ENCODE measurements around the gene ADAMTS17.

Gene ADAMTS17

GRCh38 chr15:99963096-99963825 lies 378.5 kb downstream of the ADAMTS17 start:
- no peak for TF ChIP-seq CTCF (IDR thresholded peaks at IDR 0.05; ENCODE audit: low read length, missing control alignments)
- H3K4me3 ChIP-seq (replicated peaks; ENCODE audit: low read depth, low read length): no peak overlapping the region
- DNase-seq (ENCODE audit: low read depth): peak; percentile 58

GRCh38 chr15:99962006-99962561 lies 379.7 kb downstream of the ADAMTS17 start:
- TF ChIP-seq CTCF (IDR thresholded peaks at IDR 0.05; ENCODE audit: low read length, missing control alignments): no peak
- H3K4me3 ChIP-seq (replicated peaks; ENCODE audit: low read depth, low read length): no peak overlapping the region
- no peak for DNase-seq (ENCODE audit: low read depth)

- H3K4me3 ChIP-seq (replicated peaks; ENCODE audit: low read depth, low read length): no peak overlapping the region
- peak; percentile 26 for TF ChIP-seq CTCF (IDR thresholded peaks at IDR 0.05; ENCODE audit: low read length, missing control alignments)
- peak; percentile 55 for DNase-seq (ENCODE audit: low read depth)
These were observed 380.7 kb downstream of the ADAMTS17 start for GRCh38 chr15:99961011-99961441.

- DNase-seq (ENCODE audit: low read depth): no peak
- no peak overlapping the region for H3K4me3 ChIP-seq (replicated peaks; ENCODE audit: low read depth, low read length)
- TF ChIP-seq CTCF (IDR thresholded peaks at IDR 0.05; ENCODE audit: low read length, missing control alignments): no peak
These were observed 382.4 kb downstream of the ADAMTS17 start for GRCh38 chr15:99959326-99959725.

- H3K4me3 ChIP-seq (replicated peaks; ENCODE audit: low read depth, low read length): no peak overlapping the region
- no peak for DNase-seq (ENCODE audit: low read depth)
- no peak for TF ChIP-seq CTCF (IDR thresholded peaks at IDR 0.05; ENCODE audit: low read length, missing control alignments)
These were observed 383.2 kb downstream of the ADAMTS17 start for GRCh38 chr15:99958426-99959097.

GRCh38 chr15:99957642-99958013 lies 384.1 kb downstream of the ADAMTS17 start:
- no peak for TF ChIP-seq CTCF (IDR thresholded peaks at IDR 0.05; ENCODE audit: low read length, missing control alignments)
- no peak overlapping the region for H3K4me3 ChIP-seq (replicated peaks; ENCODE audit: low read depth, low read length)
- no peak for DNase-seq (ENCODE audit: low read depth)
